Testis (tissue), 2 donors: ENCODE measurements around the gene ZNF678.
"Not testable (repeated sequence)": the region's sequence is repeated elsewhere in the genome, so short reads cannot be mapped to it uniquely, and the experiment has no call there.

Experiments used
- POLR2A ChIP-seq: fragments of 450-650 bp; IDR thresholded peaks from one replicate; pipeline ENCODE4 v1.6.1; 2017; ENCODE audit warnings: antibody characterized with exemption, mild to moderate bottlenecking, moderate library complexity
- TF ChIP-seq, protein P1 (sequence below), 3 experiments: fragments of 450-650 bp in 2 of 3; fragments of 200-600 bp in 1 of 3; sonication (generic) in 1 of 3; IDR thresholded peaks; one replicate each; pipeline ENCODE4 v1.5.1; 2016 to 2019; ENCODE audit warnings: antibody characterized with exemption in 3 of 3, mild to moderate bottlenecking in 2 of 3, moderate library complexity in 1 of 3

DNA sequence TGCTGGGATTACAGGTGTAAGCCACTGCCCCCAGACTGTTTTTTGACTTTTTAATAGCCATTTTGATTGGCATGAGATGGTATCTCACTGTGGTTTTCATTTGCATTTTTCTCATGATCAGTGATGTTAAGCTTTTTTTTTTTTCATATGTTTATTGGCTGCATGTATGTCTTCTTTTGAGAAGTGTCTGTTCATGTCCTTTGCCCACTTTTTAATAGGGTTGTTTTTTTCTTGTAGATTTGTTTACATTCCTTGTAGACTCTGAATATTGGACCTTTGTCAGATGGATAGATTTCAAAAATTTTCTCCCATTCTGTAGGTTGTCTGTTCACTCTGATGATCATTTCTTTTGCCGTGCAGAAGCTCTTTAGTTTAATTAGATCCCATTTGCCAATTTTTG, 25.4 kb downstream of the ZNF678 start:
- TF ChIP-seq POLR2A: not testable (repeated sequence)
- TF ChIP-seq, protein P1, sequence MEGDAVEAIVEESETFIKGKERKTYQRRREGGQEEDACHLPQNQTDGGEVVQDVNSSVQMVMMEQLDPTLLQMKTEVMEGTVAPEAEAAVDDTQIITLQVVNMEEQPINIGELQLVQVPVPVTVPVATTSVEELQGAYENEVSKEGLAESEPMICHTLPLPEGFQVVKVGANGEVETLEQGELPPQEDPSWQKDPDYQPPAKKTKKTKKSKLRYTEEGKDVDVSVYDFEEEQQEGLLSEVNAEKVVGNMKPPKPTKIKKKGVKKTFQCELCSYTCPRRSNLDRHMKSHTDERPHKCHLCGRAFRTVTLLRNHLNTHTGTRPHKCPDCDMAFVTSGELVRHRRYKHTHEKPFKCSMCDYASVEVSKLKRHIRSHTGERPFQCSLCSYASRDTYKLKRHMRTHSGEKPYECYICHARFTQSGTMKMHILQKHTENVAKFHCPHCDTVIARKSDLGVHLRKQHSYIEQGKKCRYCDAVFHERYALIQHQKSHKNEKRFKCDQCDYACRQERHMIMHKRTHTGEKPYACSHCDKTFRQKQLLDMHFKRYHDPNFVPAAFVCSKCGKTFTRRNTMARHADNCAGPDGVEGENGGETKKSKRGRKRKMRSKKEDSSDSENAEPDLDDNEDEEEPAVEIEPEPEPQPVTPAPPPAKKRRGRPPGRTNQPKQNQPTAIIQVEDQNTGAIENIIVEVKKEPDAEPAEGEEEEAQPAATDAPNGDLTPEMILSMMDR (IDR thresholded peaks at IDR 0.05): not testable (repeated sequence)
